H54 (cell line): ENCODE results near the gene NKD1.

ENCODE experiments used
- DNase-seq: peaks from one replicate; pipeline ENCODE4 v3.0.0; 2011; ENCODE audit warnings: low spot score, mixed read lengths; ENCODE audit not compliant: insufficient read length
- FAIRE-seq: peaks from 3 replicates; lab custom pipeline; 2011; peaks lifted over from hg19 to GRCh38; lab: Jason Lieb, UNC
- POLR2A ChIP-seq: IDR thresholded peaks from 2 replicates; pipeline ENCODE4 v1.6.1; 2011; ENCODE audit warnings: low read depth, mild to moderate bottlenecking, low read length

Gene NKD1

GRCh38 chr16:50538411-50539052, 9.7 kb upstream of the NKD1 start:
- FAIRE-seq = no peak
- no peak for DNase-seq
- no peak for TF ChIP-seq POLR2A

DNA sequence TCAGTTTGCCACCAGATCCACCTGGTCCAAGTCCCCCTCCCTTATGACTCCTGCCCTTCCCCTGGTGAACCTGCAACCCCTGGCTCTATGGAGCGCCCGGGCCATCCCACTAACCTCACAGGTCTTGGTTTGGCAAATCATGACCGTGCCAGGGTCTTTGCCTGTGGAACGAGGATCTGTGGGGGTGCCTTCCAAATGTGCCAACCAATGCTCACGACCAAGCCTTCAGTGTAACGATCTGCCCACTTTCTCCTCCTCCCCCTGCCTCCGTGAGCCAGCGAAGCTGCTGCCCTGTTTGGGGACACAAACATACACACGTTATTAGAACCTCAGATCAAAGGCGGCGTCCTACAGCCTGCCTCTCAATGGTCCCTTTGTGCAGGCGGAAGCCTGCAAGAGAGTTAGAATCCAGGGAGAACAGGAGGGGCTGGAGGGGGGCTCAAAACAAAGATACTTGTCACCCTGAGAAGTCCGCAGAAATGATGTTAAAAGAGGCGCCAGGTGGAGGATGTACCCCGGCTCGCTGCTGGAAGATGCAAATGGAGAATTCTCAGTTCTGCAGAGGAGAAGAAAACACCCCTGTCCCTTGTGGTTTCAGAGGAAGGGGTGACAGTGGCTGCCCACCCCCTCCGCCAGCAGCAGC, 9.0 kb upstream of the NKD1 start:
- DNase-seq (no peak), FAIRE-seq (no peak)
- TF ChIP-seq POLR2A = no peak

DNA sequence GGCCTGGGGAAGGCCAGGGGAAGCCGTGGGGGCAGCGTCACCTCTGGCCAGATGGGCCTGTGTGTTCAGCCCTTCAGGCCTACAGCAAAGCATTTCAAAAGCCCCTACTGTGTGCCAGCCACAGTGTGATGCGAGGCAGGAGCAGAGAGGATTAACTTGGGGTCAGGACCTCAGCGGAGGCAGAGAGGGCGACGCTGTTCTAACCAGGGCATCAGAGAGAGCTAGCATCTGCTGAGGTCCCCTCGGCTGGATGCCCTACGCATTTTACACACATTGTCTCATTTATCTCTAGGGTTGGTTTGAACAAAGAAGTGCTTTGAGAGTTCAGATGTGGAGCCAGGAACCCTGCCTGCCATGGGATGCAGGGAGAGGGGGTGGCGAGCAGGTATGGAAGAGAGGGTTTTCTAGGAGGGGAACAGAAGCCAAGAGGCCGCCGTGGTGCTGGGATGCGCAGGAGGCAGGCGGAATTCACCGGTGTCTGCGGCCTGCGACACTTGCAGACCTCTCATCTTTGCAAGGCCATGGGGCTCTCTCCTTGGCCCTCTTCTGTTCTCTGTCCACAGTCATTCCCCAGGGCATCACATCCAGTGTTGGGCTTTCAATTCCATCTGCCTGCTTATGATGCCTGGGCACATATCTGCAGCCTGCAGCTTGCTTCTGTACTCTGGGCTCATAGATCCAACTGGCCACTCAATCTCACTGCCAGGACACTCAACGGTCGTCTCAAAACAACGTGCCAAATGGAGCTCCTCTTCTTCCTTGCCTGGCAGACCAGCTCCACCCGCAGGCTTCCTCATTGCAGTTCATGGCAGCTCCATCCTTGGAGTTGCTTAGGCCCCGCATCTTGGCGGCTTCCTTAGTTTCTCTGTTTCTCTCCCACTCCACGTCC, 8.1 kb upstream of the NKD1 start:
- DNase-seq (no peak), FAIRE-seq (no peak)
- no peak for TF ChIP-seq POLR2A

DNA sequence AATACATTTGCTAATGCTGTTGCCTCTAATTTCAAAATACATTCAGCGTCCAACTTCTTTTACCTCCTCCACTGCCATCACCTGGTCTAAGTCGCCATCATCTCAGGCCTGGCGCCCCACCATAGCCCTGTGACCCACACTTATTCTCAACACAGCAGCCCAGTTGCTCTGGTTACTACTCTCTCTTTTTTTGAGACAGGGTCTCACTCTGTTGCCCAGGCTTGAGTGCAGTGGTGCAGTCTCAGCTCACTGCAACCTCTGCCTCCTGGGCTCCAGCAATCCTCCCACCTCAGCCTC, 7.5 kb upstream of the NKD1 start:
- no peak for TF ChIP-seq POLR2A
- FAIRE-seq = no peak
- DNase-seq = no peak

DNA sequence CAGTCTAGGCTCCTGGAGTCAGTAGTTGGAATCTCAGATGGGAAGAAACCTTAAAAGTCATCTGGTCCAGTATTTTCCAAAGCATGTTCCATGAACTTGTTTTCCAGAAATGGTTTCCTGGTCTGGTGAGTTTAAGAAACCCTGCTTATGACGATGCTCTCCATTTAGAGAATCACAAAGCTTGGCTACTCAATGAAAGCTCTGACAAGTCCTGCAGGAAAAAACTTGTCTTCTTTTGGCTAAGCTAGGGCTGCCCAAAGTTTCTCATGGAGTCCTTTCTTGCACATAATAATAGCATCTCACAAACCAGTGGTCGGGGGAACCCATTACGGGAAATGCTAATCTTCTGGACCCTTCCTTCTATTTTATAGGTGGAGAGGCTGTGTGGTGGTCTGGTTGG, 5.5 kb upstream of the NKD1 start:
- no peak for TF ChIP-seq POLR2A
- no peak for DNase-seq
- no peak for FAIRE-seq

GRCh38 chr16:50546125-50546524, 2.1 kb upstream of the NKD1 start:
- FAIRE-seq (no peak), DNase-seq (no peak)
- no peak for TF ChIP-seq POLR2A

DNA sequence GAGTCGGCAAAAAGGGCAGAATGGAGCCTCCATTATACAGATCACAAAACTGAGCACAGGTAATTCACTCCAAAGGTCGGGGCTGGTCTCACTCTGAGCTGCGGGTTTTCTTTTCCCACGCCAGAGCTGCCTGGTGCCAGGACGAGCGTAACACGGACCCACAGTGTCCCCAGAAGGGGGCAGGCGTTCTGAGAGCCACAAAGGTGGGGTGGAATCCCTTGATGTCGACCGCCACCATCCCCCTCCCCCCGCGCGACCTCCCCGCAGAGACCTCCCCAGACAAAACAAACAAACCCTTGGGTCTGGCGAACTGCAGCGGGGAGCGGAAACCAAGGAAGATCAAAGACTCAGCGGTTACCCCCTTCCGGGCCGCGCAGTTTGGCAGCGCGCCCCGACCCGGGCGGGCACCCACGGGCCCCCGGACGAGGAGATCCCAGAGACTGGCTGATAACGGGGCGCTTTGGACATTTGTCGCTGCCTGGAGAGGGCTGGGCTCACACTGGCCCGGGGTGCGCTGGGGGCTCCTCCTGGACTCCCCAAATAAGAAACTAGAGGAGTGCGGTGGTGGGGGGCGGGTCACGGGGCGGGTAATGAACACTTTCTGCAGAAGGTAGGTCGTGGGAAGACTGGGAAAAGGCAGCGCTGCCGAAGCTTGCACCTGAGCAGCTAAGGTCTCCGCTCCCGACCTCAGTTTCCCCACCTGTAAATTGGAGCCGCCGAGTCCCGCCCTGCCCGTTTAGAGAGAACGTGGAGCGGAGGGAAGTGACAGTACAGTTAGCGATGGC, 664 bp upstream of the NKD1 start:
- DNase-seq = no peak
- no peak for FAIRE-seq
- no peak for TF ChIP-seq POLR2A

GRCh38 chr16:50548909-50549560, 839 bp downstream of the NKD1 start:
- TF ChIP-seq POLR2A = no peak
- FAIRE-seq = no peak
- DNase-seq = no peak

DNA sequence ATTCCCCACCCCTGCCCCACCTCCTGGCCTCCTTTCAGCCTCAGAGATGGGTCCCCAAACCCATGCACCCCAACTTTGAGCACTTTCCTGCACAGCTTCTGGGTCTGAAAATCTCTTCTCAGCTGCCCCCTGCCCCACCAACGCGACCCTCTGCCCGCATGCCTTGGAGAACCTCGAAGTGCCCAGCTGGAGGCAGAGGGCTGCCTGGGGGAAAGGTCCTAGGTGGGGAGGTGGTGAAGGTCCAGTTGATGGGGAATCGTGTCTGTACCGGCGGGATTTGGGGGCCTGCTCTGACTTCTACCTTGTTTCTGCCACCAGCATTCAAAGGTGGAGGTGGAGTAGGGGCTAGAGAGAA, 1.3 kb downstream of the NKD1 start:
- FAIRE-seq = no peak
- TF ChIP-seq POLR2A = no peak
- no peak for DNase-seq

GRCh38 chr16:50550035-50550434, 1.8 kb downstream of the NKD1 start:
- DNase-seq = no peak
- TF ChIP-seq POLR2A = no peak
- no peak for FAIRE-seq

GRCh38 chr16:50550866-50551641, 2.9 kb downstream of the NKD1 start:
- FAIRE-seq (no peak), DNase-seq (no peak)
- no peak for TF ChIP-seq POLR2A

DNA sequence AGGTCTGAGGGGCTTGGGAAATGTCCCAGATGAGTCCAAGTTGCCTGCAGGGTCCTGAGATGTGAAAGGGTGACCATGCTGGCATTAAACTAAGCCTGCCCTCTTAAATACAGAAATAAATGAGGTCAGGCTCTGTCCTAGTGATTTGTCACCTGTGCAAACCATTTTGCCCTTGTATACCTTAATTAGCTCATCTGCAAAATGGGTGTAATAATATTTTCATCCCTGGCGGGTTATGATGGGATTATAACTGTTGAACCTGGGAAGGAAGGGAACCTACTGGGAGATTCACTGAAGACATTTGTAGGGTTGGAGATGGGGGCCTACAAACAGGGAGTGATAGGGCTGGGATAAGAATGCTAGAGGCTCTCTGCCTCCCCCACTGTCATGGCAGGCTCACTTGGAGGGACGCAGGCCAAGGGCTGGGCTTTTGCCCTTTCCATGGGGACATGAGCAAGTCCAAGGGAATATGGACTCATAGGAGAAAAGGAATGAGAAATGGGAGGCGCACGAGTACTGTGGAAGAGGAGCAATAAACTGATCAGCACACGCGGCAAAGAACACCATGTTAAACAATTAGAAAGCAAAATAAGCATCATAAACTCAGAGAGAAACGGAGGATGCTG, 4.4 kb downstream of the NKD1 start:
- FAIRE-seq (no peak), DNase-seq (no peak)
- TF ChIP-seq POLR2A = no peak
